Measurements from ENCODE around the gene PAWR.

The PAWR gene

GRCh38 chr12:79619872-79620562, 70.7 kb downstream of the PAWR start:
- no peak for DNase-seq (ENCODE audit: low read depth, low spot score)
- TF ChIP-seq CTCF (IDR thresholded peaks at IDR 0.05; ENCODE audit: insufficient read depth, low read length, missing control alignments) = no peak
- ChIA-PET POLR2A (no interaction called here), CTCF (interaction anchor here (0.7 kb wide), 1 partner anchor 118 kb away, joined by 3 read pairs; no protein-coding TSS in a partner anchor)
- H3K4me3 ChIP-seq (ENCODE audit: low read depth, low read length) = no peak overlapping the region

GRCh38 chr12:79618848-79619404, 71.8 kb downstream of the PAWR start:
- H3K4me3 ChIP-seq (ENCODE audit: low read depth, low read length) = no peak overlapping the region
- CTCF ChIA-PET = interaction anchor here (1.2 kb wide), 1 partner anchor 576 kb away, joined by 3 read pairs; no protein-coding TSS in a partner anchor
- TF ChIP-seq CTCF (IDR thresholded peaks at IDR 0.05; ENCODE audit: insufficient read depth, low read length, missing control alignments) = no peak
- no peak for DNase-seq (ENCODE audit: low read depth, low spot score)
- POLR2A ChIA-PET = no interaction called here

- ChIA-PET POLR2A (interaction anchor here (0.6 kb wide), 1 partner anchor 25 kb away, joined by 3 read pairs; no protein-coding TSS in a partner anchor), CTCF (interaction anchor here (0.7 to 1.2 kb wide), 3 partner anchors 13 to 577 kb away, joined by 3 read pairs; no protein-coding TSS in a partner anchor)
- no peak for DNase-seq (ENCODE audit: low read depth, low spot score)
- no peak overlapping the region for H3K4me3 ChIP-seq (ENCODE audit: low read depth, low read length)
- TF ChIP-seq CTCF (IDR thresholded peaks at IDR 0.05; ENCODE audit: insufficient read depth, low read length, missing control alignments) = no peak
Observed at GRCh38 chr12:79617696-79618095, 73.1 kb downstream of the PAWR start.

DNA sequence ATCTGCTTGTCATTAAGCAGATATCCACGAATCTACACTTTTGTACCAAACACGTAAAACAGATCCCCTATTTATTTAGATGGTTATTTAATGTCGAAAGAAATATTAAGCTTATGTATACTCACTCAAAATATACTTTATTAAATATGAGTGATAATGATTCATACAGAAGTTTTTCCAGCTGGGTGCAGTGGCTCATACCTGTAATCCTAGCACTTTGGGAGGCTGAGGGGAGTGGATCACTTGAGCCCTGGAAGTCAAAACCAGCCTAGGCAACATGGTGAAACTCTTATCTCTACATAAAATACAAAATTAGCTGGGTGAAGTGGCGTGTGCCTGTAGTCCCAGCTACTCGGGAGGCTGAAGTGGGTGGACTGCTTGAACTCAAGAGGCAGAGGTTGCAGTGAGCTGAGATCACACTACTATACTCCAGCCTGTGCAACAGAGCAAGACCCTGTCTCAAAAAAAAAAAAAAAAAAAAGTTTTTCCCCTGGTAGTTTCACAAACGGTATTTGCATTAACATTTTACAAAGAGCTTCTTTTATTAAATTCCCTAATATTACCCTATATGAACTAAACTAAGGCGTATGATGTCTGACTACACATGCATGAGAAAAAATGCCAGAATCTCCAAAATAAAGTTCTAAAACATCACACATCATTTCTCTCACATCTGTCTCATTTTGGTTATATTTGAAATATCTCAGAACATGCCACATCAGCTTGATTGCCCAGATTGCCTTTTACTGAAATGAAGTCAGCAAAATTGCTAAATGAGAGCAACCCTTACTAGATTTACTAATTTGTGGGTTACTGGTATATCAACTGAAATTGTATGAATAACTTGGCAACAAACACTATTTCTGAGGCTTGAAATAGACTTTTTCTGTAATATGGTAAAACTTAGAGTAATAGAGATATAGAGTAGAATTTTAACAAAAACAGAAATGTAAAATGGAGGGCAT, 74.9 kb downstream of the PAWR start:
- no peak for DNase-seq (ENCODE audit: low read depth, low spot score)
- POLR2A ChIA-PET = no interaction called here
- no peak for TF ChIP-seq CTCF (IDR thresholded peaks at IDR 0.05; ENCODE audit: insufficient read depth, low read length, missing control alignments)
- H3K4me3 ChIP-seq (ENCODE audit: low read depth, low read length) = no peak overlapping the region
- CTCF ChIA-PET = interaction anchor here (1.3 to 1.7 kb wide), 2 partner anchors 9 to 33 kb away, joined by 3 to 4 read pairs; no protein-coding TSS in a partner anchor

DNA sequence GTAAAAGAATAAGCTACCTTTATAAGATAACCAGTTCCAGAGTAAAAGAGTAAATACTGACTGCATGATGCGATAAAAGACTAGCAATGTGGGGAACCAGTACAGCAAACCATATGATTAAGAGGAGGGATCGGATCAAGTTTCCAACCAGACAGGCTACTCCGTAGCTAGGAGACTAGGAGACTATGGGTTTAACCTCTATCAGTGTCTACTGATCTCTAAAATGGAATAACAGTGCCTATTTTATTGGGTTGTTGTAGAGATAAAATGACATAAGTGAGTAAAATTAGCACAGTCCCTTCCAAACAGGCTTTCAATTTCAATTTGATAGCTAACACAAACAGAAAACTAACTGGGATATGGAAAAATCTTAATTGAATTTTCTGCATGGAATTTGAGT, 76.0 kb downstream of the PAWR start:
- no peak overlapping the region for H3K4me3 ChIP-seq (ENCODE audit: low read depth, low read length)
- CTCF ChIA-PET = interaction anchor here (1.3 kb wide), 1 partner anchor 34 kb away, joined by 3 read pairs; no protein-coding TSS in a partner anchor
- POLR2A ChIA-PET = no interaction called here
- TF ChIP-seq CTCF (IDR thresholded peaks at IDR 0.05; ENCODE audit: insufficient read depth, low read length, missing control alignments) = no peak
- no peak for DNase-seq (ENCODE audit: low read depth, low spot score)
